D721Med (cell line): ENCODE results near the gene SBNO2.
"Not testable (repeated sequence)": the region's sequence is repeated elsewhere in the genome, so short reads cannot be mapped to it uniquely, and the experiment has no call there.

Experiments
- DNase-seq: peaks from one replicate; pipeline ENCODE4 v3.0.0; 2011; ENCODE audit warnings: low spot score; ENCODE audit not compliant: insufficient read length
- FAIRE-seq: peaks from 2 replicates; lab custom pipeline; 2011; peaks lifted over from hg19 to GRCh38; lab: Jason Lieb, UNC
- CTCF ChIP-seq: IDR thresholded peaks from 2 replicates; pipeline ENCODE4 v1.5.1; 2012; ENCODE audit warnings: mild to moderate bottlenecking, control low read depth; ENCODE audit not compliant: insufficient read depth; ENCODE audit errors: missing control alignments

SBNO2 gene

GRCh38 chr19:1121395-1121794 is 52.7 kb downstream of the SBNO2 start:
- TF ChIP-seq CTCF = no peak
- no peak for FAIRE-seq
- DNase-seq = no peak

GRCh38 chr19:1119475-1120217 is 54.4 kb downstream of the SBNO2 start:
- DNase-seq = no peak
- no peak for TF ChIP-seq CTCF
- FAIRE-seq = no peak

DNA sequence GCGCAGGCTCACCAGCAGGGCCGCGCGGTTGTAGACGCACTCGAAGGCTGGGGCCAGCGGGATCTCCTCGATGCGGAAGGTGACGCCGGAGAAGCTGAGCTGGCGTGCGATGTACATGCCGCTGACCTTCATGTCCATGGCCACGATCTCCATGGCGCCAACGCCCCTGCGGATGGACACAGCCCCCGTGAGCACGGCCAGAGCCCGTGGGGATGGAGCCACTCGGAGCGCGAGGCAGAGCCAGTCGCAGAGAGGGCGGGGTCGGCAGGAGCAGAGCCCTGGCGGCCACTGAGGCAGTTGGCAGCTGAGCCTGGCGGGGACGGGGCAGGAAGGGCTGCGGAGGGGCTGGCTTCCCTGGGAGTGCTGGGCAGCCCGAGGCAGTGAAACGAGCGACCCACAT is 55.1 kb downstream of the SBNO2 start:
- FAIRE-seq (no peak), DNase-seq (no peak)
- TF ChIP-seq CTCF = no peak

DNA sequence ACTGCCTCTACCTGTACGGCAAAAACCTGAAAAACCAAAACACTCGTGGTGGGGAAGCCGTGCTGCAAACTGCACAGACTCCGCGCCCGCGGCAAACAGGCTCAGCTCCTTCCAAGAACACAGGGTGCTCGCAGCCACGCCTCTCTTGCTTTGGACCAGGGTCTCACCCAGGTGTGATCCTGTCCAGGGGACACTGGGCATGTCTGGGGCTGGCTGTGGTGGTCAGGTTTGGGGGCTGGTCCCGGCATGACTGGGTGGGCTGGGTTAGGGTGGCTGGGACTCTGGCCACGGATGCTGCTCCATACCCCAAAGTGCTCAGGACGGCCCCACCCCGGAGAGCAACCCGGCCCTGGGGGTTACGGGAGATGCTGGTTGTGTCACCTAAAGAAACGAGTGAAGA is 56.4 kb downstream of the SBNO2 start:
- DNase-seq = no peak
- FAIRE-seq = no peak
- TF ChIP-seq CTCF = no peak

- TF ChIP-seq CTCF = no peak
- DNase-seq = no peak
- FAIRE-seq = no peak
Observed at GRCh38 chr19:1116726-1117581, 57.1 kb downstream of the SBNO2 start.

DNA sequence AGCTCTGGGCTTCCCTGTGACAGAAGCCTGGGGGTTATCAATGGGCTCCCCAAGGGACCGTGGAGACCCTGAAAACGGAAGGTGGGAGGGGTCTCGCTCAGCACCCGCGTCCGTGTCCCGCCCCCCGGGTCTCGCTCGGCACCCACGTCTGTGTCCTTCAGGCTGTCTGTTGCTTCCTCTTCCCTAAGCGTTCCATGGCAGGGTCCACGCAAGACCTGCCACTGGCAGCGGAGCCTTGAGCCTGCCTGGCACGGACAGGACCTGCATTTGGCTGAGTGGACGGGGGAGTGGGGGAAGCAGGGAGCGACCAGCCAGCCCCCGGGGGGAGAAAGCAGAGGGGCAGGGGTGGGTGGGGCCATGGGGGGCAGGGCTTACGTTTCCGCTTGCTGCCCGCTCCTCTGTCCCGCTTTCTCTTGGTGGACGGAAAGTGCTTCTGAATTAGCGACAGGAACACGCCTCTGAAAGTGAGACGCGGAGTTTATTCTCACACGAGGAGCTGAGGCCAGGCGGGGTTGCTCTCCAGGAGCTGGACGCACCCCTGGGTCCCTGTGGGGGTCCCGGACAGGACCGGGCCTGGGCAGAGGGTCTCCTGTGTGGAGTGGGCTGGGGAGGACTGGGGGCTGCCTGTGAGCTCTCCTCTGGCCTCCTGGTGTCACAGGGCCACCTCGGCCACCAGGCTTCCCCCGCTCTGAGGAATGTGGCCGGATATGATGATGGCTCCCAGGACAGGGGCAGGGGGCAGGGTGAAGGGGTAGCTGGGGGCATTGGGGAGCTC is 58.2 kb downstream of the SBNO2 start:
- TF ChIP-seq CTCF = no peak
- FAIRE-seq (no peak), DNase-seq (no peak)

GRCh38 chr19:1114728-1115127 is 59.3 kb downstream of the SBNO2 start:
- FAIRE-seq, DNase-seq: not testable (repeated sequence)
